ENCODE data around the gene C3orf33. TPM values are rescaled to one million over a fixed set of nuclear protein-coding genes. Genes with fewer than 3 reads are reported as not detected.

Gene C3orf33
- total and polyA plus RNA-seq, 12 donors: 3.5 to 17.1 (median 12.6) TPM

GRCh38 chr3:155737844-155738460 is 68.1 kb downstream of the C3orf33 start:
- H3K4me1 ChIP-seq (replicated peaks in 1 of 2): no peaks in the 10 kb centered on the region
- no peak overlapping the region for H3K4me3 ChIP-seq
- H3K36me3 ChIP-seq (replicated peaks in 1 of 2): no peaks in the 10 kb centered on the region
- no peaks in the 10 kb centered on the region for H3K9me3 ChIP-seq (replicated peaks in 1 of 3)
- TF ChIP-seq POLR2A (IDR thresholded peaks at IDR 0.05) (no peak), CTCF (IDR thresholded peaks at IDR 0.05) (no peak)
- intact Hi-C loops (cut with DNase I): no loop called here
- H3K27ac ChIP-seq: no peak overlapping the region
- peaks cover 12% of the 10 kb centered on the region for H3K27me3 ChIP-seq
- 47 to 62% (median 58%) methylated on average over 8 of the region's 8 CpGs for WGBS, 4 donors
- no peak for DNase-seq

- intact Hi-C loops (cut with DNase I): no loop called here
- WGBS, 4 donors: 75 to 79% (median 78%) methylated on average over 4 of the region's 4 CpGs
- Histone ChIP-seq H3K36me3 (replicated peaks in 1 of 2) (no peaks in the 10 kb centered on the region), H3K27me3 (peaks cover 8% of the 10 kb centered on the region), H3K9me3 (replicated peaks in 1 of 3) (no peaks in the 10 kb centered on the region), H3K4me3 (no peak overlapping the region), H3K4me1 (replicated peaks in 1 of 2) (no peaks in the 10 kb centered on the region), H3K27ac (no peak overlapping the region)
- no peak for DNase-seq
- no peak for TF ChIP-seq POLR2A (IDR thresholded peaks at IDR 0.05)
- no peak for TF ChIP-seq CTCF (IDR thresholded peaks at IDR 0.05)
Measured at GRCh38 chr3:155736381-155736780, 69.7 kb downstream of the C3orf33 start.

GRCh38 chr3:155730843-155731242 is 75.2 kb downstream of the C3orf33 start:
- Histone ChIP-seq H3K27ac (no peak overlapping the region), H3K4me3 (no peak overlapping the region), H3K9me3 (replicated peaks in 1 of 3) (no peaks in the 10 kb centered on the region), H3K36me3 (replicated peaks in 1 of 2) (no peaks in the 10 kb centered on the region), H3K27me3 (peaks cover 7% of the 10 kb centered on the region), H3K4me1 (replicated peaks in 1 of 2) (no peaks in the 10 kb centered on the region)
- no peak for DNase-seq
- WGBS, 4 donors: 86 to 93% (median 88%) methylated on average over 2 of the region's 2 CpGs; no CpG with 5 or more reads in 1 of the 4 donors
- no peak for TF ChIP-seq CTCF (IDR thresholded peaks at IDR 0.05)
- no peak for TF ChIP-seq POLR2A (IDR thresholded peaks at IDR 0.05)
- intact Hi-C loops (cut with DNase I): no loop called here

GRCh38 chr3:155727836-155728235 is 78.2 kb downstream of the C3orf33 start:
- H3K27ac ChIP-seq: no peak overlapping the region
- intact Hi-C loops (cut with DNase I): no loop called here
- H3K4me1 ChIP-seq (replicated peaks in 1 of 2): no peaks in the 10 kb centered on the region
- H3K9me3 ChIP-seq (replicated peaks in 1 of 3): no peaks in the 10 kb centered on the region
- H3K4me3 ChIP-seq: no peak overlapping the region
- no peaks in the 10 kb centered on the region for H3K36me3 ChIP-seq (replicated peaks in 1 of 2)
- DNase-seq: no peak
- TF ChIP-seq CTCF (IDR thresholded peaks at IDR 0.05): no peak
- TF ChIP-seq POLR2A (IDR thresholded peaks at IDR 0.05): no peak
- peaks cover 7% of the 10 kb centered on the region for H3K27me3 ChIP-seq
- 84 to 88% (median 86%) methylated on average over 3 of the region's 3 CpGs for WGBS, 4 donors
